ENCODE data around the gene ZNF462.

The ZNF462 gene

DNA sequence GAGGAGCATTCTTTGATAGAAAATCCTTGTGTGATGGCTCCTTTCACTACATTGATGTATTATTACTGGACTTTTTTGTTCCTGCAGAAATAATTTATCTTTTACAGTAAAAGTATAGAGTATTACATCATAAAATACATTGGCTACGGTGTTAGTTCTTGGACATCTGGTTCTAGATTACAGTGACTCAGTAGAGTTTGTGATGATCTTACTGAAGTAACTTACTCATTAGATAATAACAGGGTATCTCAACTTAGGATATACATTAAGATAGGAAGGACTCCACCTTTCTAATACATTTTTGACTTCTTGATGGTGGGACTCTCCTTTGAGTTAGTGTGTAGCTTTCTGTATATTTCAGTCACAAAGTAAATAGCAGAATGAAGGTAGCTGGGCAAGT, 59.1 kb downstream of the ZNF462 start:
- Histone ChIP-seq H3K4me2 (ENCODE audit: low read length) (no peak overlapping the region), H2AFZ (ENCODE audit: low read depth, low read length) (no peak overlapping the region), H3K9me3 (ENCODE audit: insufficient read depth, low read length) (no peaks in the 10 kb centered on the region), H3K4me3 (ENCODE audit: low read length) (no peak overlapping the region), H3K27ac (ENCODE audit: low read length) (no peak overlapping the region), H4K20me1 (ENCODE audit: insufficient read depth, low read length) (no peaks in the 10 kb centered on the region), H3K79me2 (ENCODE audit: low read length) (no peaks in the 10 kb centered on the region), H3K27me3 (ENCODE audit: low read depth, low read length) (no peaks in the 10 kb centered on the region; the same call in 1 of the 2 replicates), H3K4me1 (ENCODE audit: low read length) (peaks cover 10% of the 10 kb centered on the region; the same call in 1 of the 2 replicates), H3K9ac (ENCODE audit: low read length) (no peak overlapping the region), H3K36me3 (replicated peaks; ENCODE audit: low read depth, low read length) (no peaks in the 10 kb centered on the region)
- no peak for TF ChIP-seq EZH2phosphoT487 (IDR thresholded peaks at IDR 0.05; ENCODE audit: low read depth)
- no peak for TF ChIP-seq CTCF (IDR thresholded peaks at IDR 0.05; ENCODE audit: low read depth, low read length)

GRCh38 chr9:106925392-106925791, 62.4 kb downstream of the ZNF462 start:
- no peak overlapping the region for H3K4me3 ChIP-seq (ENCODE audit: low read length)
- no peaks in the 10 kb centered on the region for H4K20me1 ChIP-seq (ENCODE audit: insufficient read depth, low read length)
- no peaks in the 10 kb centered on the region for H3K4me1 ChIP-seq (ENCODE audit: low read length)
- H3K36me3 ChIP-seq (replicated peaks; ENCODE audit: low read depth, low read length), result no peaks in the 10 kb centered on the region
- no peak overlapping the region for H3K27ac ChIP-seq (ENCODE audit: low read length)
- no peak overlapping the region for H2AFZ ChIP-seq (ENCODE audit: low read depth, low read length)
- H3K9ac ChIP-seq (ENCODE audit: low read length), result no peak overlapping the region
- TF ChIP-seq EZH2phosphoT487 (IDR thresholded peaks at IDR 0.05; ENCODE audit: low read depth) (no peak), CTCF (IDR thresholded peaks at IDR 0.05; ENCODE audit: low read depth, low read length) (no peak)
- H3K4me2 ChIP-seq (ENCODE audit: low read length), result no peak overlapping the region
- no peaks in the 10 kb centered on the region for H3K9me3 ChIP-seq (ENCODE audit: insufficient read depth, low read length)
- peaks cover under 1% of the 10 kb centered on the region; the same call in 1 of the 2 replicates for H3K27me3 ChIP-seq (ENCODE audit: low read depth, low read length)
- H3K79me2 ChIP-seq (ENCODE audit: low read length), result no peaks in the 10 kb centered on the region

- H3K27me3 ChIP-seq (ENCODE audit: low read depth, low read length), result peaks cover 3% of the 10 kb centered on the region; the same call in 1 of the 2 replicates
Measured at GRCh38 chr9:106927916-106928315, 65.0 kb downstream of the ZNF462 start.

DNA sequence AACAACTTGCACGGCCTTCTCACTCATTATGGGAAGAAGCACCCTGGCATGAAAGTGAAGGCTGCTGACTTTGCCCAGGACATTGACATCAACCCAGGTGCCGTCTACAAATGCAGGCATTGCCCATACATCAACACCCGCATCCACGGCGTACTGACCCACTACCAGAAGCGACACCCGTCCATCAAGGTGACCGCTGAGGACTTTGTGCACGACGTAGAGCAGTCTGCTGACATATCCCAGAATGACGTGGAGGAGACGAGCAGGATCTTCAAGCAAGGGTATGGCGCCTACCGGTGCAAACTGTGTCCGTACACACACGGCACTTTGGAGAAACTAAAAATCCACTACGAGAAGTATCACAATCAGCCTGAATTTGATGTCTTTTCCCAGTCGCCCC, 65.4 kb downstream of the ZNF462 start:
- Histone ChIP-seq H3K27me3 (ENCODE audit: low read depth, low read length) (peaks cover 3% of the 10 kb centered on the region; the same call in 1 of the 2 replicates), H3K9ac (ENCODE audit: low read length) (no peak overlapping the region), H3K27ac (ENCODE audit: low read length) (no peak overlapping the region), H3K79me2 (ENCODE audit: low read length) (no peaks in the 10 kb centered on the region), H3K4me2 (ENCODE audit: low read length) (no peak overlapping the region), H2AFZ (ENCODE audit: low read depth, low read length) (no peak overlapping the region), H3K4me3 (ENCODE audit: low read length) (no peak overlapping the region), H3K36me3 (replicated peaks; ENCODE audit: low read depth, low read length) (no peaks in the 10 kb centered on the region), H4K20me1 (ENCODE audit: insufficient read depth, low read length) (no peaks in the 10 kb centered on the region), H3K9me3 (ENCODE audit: insufficient read depth, low read length) (no peaks in the 10 kb centered on the region), H3K4me1 (ENCODE audit: low read length) (no peaks in the 10 kb centered on the region)
- TF ChIP-seq CTCF (IDR thresholded peaks at IDR 0.05; ENCODE audit: low read depth, low read length) (no peak), EZH2phosphoT487 (IDR thresholded peaks at IDR 0.05; ENCODE audit: low read depth) (no peak)

More at GRCh38 chr9:106927916-106928315, 65.0 kb downstream of the ZNF462 start:
- Histone ChIP-seq H3K79me2 (ENCODE audit: low read length) (no peaks in the 10 kb centered on the region), H3K36me3 (replicated peaks; ENCODE audit: low read depth, low read length) (no peaks in the 10 kb centered on the region), H4K20me1 (ENCODE audit: insufficient read depth, low read length) (no peaks in the 10 kb centered on the region), H2AFZ (ENCODE audit: low read depth, low read length) (no peak overlapping the region), H3K4me3 (ENCODE audit: low read length) (no peak overlapping the region), H3K4me1 (ENCODE audit: low read length) (no peaks in the 10 kb centered on the region), H3K27ac (ENCODE audit: low read length) (no peak overlapping the region), H3K9ac (ENCODE audit: low read length) (no peak overlapping the region), H3K9me3 (ENCODE audit: insufficient read depth, low read length) (no peaks in the 10 kb centered on the region), H3K4me2 (ENCODE audit: low read length) (no peak overlapping the region)
- TF ChIP-seq CTCF (IDR thresholded peaks at IDR 0.05; ENCODE audit: low read depth, low read length), result no peak
- no peak for TF ChIP-seq EZH2phosphoT487 (IDR thresholded peaks at IDR 0.05; ENCODE audit: low read depth)
